SJSA1 (cell line): Measurements from ENCODE around the gene PTPRU. TPM values are rescaled to one million over a fixed set of nuclear protein-coding genes. Genes with fewer than 3 reads are reported as not detected.
A peak's percentile ranks its signal among the peaks of the same experiment; 100 is the strongest.
"Not testable (repeated sequence)": the region's sequence is repeated elsewhere in the genome, so short reads cannot be mapped to it uniquely, and the experiment has no call there.

Source experiments
- DNase-seq, 2 experiments: peaks; one replicate each; pipeline ENCODE4 v3.0.0-alpha.2; 2015 to 2020; ENCODE audit warnings: low spot score in 2 of 2, low read depth in 1 of 2
- H3K27ac ChIP-seq: fragments of 250-450 bp; sonication (Bioruptor Pico); 2 replicates; pipeline ENCODE4 v1.5.1; 2020; ENCODE audit warnings: mild to moderate bottlenecking, moderate library complexity
- H3K27me3 ChIP-seq: fragments of 250-450 bp; sonication (Bioruptor Pico); replicated peaks from 2 replicates; pipeline ENCODE4 v1.5.1; 2020; ENCODE audit warnings: mild to moderate bottlenecking, moderate library complexity
- H3K36me3 ChIP-seq: fragments of 250-450 bp; sonication (Bioruptor Pico); 2 replicates; pipeline ENCODE4 v1.5.1; 2020; ENCODE audit warnings: mild to moderate bottlenecking
- H3K4me1 ChIP-seq: fragments of 250-450 bp; sonication (Bioruptor Pico); replicated peaks from 2 replicates; pipeline ENCODE4 v1.6.1; 2021; ENCODE audit warnings: mild to moderate bottlenecking
- H3K4me3 ChIP-seq: fragments of 250-450 bp; sonication (Bioruptor Pico); 2 replicates; pipeline ENCODE4 v1.5.1; 2020; ENCODE audit warnings: mild to moderate bottlenecking
- H3K9me3 ChIP-seq: fragments of 250-450 bp; sonication (Bioruptor Pico); replicated peaks from 2 replicates; pipeline ENCODE4 v1.5.1; 2020; ENCODE audit warnings: mild to moderate bottlenecking
- total RNA-seq: library from RNA; depleted of rRNA; stranded (reverse); fragments of >200 nt; shearing (Covaris generic); gene quantifications from 2 replicates; pipeline ENCODE4 v1.2.3, GENCODE V29; 2014

The PTPRU gene
- total RNA-seq, 1 experiment from 2014 or later = 16.8 TPM

DNA sequence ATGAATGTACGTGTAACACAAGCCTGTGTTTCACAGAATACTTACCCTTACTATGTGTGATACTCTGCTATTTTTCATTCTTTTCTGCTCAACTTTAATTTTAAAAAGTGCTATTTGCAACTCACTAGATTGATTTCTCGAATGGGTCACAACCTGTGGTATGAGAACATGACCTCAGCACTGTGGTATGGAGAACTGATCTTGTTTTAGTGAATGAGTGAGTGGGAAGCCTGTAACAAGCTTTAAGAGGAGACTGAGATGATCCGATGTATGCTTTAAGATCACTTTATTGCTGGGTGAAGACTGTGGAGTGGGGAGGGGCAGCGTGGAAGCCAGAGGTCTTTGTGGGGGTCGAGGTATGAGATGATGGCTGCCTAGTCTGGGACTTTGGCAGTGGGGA, 27.1 kb upstream of the PTPRU start:
- Histone ChIP-seq H3K36me3 (peaks cover 41% of the 10 kb centered on the region), H3K27ac (no peak overlapping the region), H3K4me1 (no peaks in the 10 kb centered on the region), H3K4me3 (no peak overlapping the region), H3K27me3 (no peaks in the 10 kb centered on the region), H3K9me3 (no peaks in the 10 kb centered on the region)
- DNase-seq = no peak

DNA sequence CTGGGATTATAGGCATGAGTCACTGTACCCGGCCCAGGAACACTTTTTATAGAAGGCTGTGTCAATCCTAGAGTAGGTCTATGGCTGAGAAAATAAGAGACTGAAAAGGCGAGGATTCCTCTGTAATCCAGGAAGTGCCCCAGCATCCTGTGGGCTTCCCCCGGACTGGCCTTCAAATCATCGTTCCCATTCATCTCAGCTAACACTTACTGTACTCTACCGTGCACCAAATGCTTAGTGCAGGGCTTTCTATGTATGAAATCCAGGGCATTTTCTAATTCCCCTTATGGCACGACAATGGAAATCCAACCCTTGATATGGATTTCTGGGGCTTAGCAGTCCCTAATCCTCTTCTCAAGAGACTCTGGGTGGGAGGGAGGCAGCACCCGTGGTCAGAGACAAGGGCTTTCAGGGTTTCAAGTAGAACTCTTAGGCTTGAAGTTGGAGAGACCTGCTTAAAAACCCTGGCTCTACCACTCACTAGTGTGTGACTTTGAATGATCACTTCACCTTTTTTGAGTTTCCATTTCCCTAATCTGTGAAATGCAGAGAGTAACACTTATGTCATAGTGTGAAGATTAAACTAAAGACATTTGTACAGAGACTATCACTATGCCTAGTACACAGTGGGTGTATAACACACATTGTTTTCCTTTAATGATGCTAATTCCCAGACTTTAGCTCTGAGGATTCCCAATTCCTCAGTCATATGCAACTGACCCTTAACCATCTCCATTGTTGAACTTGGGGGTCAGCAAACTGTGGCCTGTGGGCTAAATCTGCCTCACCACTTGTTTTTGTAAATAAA, 25.8 kb upstream of the PTPRU start:
- DNase-seq = no peak
- Histone ChIP-seq H3K9me3 (no peaks in the 10 kb centered on the region), H3K27me3 (no peaks in the 10 kb centered on the region), H3K27ac (no peak overlapping the region), H3K4me1 (no peaks in the 10 kb centered on the region), H3K4me3 (no peak overlapping the region), H3K36me3 (peaks cover 47% of the 10 kb centered on the region)

DNA sequence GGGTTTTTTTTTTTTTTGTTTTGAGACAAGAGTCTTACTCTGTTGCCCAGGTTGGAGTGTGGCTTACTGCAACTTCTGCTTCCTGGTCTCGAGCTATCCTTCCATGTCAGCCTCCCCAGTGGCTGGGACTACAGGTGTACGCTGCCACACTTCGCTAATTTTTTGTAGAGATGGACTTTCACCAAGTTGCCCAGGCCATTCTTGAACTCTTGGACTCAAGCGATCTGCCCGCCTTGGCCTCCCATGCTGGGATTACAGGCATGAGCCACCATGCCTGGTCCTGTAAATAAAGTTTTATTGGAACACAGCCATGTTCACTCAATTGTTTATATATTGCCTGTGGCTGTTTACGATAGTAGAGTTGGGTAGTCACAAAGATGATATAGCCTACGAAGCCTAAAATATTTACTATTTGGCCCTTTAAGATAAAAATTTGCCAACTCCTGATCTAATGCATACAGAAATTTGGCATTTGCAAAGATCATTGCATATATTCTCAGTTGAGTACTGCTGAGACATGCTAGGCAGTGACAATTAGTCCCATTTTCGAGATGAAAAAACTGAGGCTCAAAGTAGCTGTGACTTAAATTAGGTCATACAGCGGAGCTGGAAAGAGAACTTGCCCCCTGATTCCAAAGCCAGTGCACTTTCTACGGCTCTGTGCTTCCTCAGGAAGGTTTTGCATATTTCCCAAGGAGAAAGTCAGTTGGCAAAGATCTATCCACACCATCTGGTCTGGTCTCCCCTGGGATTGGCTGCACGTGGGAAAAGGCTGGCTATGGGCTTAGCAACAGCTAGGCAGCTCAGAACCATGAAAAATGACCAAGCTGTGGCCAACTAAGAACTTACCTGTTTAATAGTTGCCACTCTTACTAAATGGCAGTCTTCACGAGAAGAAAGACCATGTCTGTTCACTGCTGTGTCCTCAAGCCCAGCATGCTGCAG, 25.0 kb upstream of the PTPRU start:
- Histone ChIP-seq H3K9me3 (no peaks in the 10 kb centered on the region), H3K27me3 (no peaks in the 10 kb centered on the region), H3K4me1 (no peaks in the 10 kb centered on the region), H3K4me3 (no peak overlapping the region), H3K27ac (no peak overlapping the region), H3K36me3 (peaks cover 52% of the 10 kb centered on the region)
- no peak for DNase-seq

DNA sequence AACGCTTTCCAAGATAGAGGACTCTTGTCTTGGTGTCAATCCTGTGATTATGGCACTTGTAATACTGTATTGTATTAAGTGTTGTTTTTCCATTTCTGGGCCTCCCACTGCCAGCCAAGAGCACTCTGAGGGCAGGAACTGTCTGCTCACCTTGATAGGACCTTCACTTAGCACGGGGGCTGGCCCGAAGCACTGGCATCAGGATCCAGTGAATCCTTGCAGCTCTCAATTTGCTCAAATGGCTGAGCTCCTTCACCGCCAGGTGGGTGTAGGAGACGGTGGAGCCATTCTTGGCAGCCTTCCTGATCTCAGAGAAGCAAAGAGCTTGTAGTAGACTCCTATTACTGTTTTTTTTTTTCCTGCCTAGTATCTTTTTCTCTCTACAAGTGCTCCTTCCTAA, 23.3 kb upstream of the PTPRU start:
- Histone ChIP-seq H3K27me3 (no peaks in the 10 kb centered on the region), H3K36me3 (peaks cover 47% of the 10 kb centered on the region), H3K27ac (no peak overlapping the region), H3K9me3 (no peaks in the 10 kb centered on the region), H3K4me1 (no peaks in the 10 kb centered on the region), H3K4me3 (no peak overlapping the region)
- DNase-seq = no peak

DNA sequence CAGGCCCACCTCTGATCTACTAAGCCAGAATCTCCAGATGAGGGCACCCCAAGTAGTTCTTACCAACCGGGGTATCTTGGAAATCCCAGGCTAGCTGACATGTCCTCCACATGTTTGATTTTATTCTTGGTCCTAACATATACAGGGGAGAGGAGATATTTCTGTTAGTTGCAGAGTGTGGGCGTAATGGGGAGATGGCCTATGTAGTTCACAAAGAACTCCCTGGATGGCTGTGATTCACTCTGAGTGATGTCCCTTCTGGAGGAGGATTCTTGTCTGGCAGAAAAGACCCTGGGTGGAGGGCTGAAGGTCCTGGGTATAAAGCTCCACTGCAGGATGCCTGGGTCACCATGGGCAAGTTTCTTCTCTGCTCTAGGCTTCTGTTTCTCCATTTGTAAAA, 18.7 kb upstream of the PTPRU start:
- Histone ChIP-seq H3K27me3 (no peaks in the 10 kb centered on the region), H3K27ac (no peak overlapping the region)
- no peak for DNase-seq

DNA sequence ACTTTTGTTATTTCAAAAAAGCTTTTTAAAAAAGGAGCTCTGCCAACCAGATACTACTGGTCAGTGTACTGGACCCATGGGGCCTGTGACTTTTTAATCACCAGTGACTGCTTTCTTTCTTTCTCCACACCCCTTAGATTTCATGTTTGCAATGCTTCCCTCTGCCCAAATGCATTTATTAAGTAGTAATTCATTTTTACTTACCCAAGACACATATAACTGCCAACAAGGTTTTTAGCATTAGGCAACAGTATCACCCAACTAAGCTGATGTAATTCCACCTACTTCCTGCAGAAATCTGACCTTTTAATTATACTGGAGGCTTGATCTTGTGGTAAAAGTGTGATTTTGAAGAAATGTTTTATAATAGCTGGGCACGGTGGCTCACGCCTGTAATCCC, 18.1 kb upstream of the PTPRU start:
- H3K36me3 ChIP-seq = peaks cover 27% of the 10 kb centered on the region
- no peaks in the 10 kb centered on the region for H3K9me3 ChIP-seq
- H3K27ac ChIP-seq = no peak overlapping the region
- no peaks in the 10 kb centered on the region for H3K27me3 ChIP-seq
- H3K4me3 ChIP-seq = no peak overlapping the region
- DNase-seq = no peak
- H3K4me1 ChIP-seq = no peaks in the 10 kb centered on the region

More for the DNA sequence above, 18.7 kb upstream of the PTPRU start:
- Histone ChIP-seq H3K9me3 (no peaks in the 10 kb centered on the region), H3K4me1 (no peaks in the 10 kb centered on the region), H3K4me3 (no peak overlapping the region), H3K36me3 (peaks cover 32% of the 10 kb centered on the region)

DNA sequence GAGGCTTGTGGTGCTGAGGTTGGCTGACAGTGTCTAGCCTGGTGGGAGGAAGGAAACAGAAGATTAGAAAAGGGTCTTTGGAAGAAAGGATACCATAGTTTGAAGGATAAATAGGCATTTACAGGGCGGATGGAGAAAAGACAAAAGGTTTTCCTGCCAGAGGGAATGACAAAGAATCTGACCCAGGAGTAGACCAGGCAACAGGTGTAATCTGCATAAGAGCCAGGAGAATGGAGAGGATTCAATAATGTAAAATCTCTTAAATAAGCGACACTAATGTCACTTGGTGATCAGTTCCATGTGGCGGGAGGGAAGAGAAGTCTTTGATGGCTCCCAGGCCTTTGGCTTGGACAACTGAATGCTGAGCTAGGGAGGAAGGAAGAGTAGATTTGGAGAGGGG, 15.0 kb upstream of the PTPRU start:
- no peak for DNase-seq
- Histone ChIP-seq H3K27me3 (no peaks in the 10 kb centered on the region), H3K9me3 (no peaks in the 10 kb centered on the region), H3K4me1 (no peaks in the 10 kb centered on the region), H3K27ac (no peak overlapping the region), H3K36me3 (peaks cover 9% of the 10 kb centered on the region; the same call in 1 of the 2 replicates), H3K4me3 (no peak overlapping the region)

DNA sequence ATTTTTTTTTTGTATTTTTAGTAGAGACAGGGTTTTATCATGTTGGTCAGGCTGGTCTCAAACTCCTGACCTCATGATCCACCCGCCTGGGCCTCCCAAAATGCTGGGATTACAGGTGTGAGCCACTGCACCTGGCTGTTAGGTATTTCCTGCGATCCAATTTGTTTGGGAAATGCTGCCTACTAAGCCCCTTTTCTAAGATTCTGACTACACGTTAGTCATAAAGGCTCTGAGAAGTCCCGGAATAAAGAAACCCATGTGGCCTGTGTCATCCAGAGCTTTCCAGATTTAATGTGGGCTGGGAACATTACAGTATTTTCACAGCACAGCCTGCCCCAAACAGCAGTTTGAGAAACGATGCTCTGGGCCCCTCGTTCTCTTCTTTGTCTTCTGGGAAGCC, 14.1 kb upstream of the PTPRU start:
- H3K4me1 ChIP-seq, H3K36me3 ChIP-seq, H3K4me3 ChIP-seq, H3K27me3 ChIP-seq, H3K9me3 ChIP-seq, H3K27ac ChIP-seq, DNase-seq: not testable (repeated sequence)

DNA sequence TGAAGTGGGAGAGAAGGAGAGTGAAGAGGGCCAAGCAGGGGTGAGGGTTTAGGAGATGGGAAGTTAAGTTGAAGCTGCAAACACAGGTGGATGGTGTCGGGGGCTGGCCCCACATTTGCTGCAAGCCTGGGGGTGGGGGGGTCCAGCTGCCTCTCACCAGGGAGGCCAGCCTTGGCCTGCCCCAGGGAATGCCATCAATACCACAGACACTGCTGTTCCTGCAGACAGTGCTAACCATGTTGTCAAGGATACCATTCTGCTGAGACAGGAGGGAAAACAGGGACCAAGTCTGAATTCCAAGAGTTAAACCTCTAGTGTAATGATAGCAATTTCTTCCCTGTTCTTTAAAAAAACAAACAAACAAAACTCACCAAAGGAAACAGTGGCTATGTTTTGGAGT, 13.6 kb upstream of the PTPRU start:
- H3K9me3 ChIP-seq = no peaks in the 10 kb centered on the region
- H3K27ac ChIP-seq = no peak overlapping the region
- H3K4me1 ChIP-seq = no peaks in the 10 kb centered on the region
- H3K27me3 ChIP-seq = no peaks in the 10 kb centered on the region
- DNase-seq = no peak
- H3K36me3 ChIP-seq = 0 out of 2 replicates have a peak, but pooled peaks cover 9% of the 10 kb centered on the region
- no peak overlapping the region for H3K4me3 ChIP-seq

DNA sequence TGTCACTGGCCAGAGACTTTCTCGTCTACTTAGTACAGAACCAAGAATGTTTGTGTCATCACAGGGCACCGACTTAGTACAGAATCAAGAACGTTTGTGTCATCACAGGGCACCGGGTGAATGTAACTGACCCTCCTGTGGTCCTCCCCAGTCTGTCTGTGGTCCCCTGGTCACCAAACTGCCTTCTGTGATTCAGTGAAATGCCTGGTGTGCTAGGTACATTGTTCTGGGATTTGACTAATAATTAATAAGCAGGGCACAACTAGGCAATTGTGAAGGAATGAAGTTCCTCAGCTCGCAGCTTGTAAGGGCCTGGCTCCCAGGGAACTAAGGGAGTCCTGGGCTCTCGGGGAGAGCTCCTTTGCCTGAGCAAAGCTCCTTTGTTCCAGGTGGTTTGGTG, 12.8 kb upstream of the PTPRU start:
- Histone ChIP-seq H3K36me3 (0 out of 2 replicates have a peak, but pooled peaks cover 9% of the 10 kb centered on the region), H3K4me3 (no peak overlapping the region), H3K4me1 (no peaks in the 10 kb centered on the region), H3K27me3 (no peaks in the 10 kb centered on the region), H3K27ac (no peak overlapping the region), H3K9me3 (no peaks in the 10 kb centered on the region)
- no peak for DNase-seq

DNA sequence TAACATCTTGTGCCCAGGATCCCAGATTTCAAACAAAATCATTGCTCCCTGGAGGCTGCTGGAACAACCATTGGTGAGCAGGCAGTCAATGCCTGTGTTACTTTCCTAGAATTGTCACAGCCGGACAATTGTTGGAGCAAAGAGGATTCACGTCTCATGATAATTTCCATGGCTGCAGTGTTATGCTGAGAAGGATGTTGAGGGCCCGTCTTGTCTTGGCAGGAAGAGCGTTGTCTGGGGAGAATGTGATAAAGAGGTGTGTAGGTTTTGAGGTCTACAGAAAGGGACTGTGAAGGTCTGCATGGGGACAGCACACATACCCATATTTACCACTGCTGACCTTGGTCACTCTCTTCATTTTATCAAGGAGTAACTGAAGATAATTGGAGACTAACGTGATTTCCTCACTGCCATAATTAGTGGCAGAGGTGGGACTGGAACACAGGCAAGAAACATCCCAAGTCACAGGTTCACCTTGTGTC, 11.9 kb upstream of the PTPRU start:
- Histone ChIP-seq H3K27me3 (no peaks in the 10 kb centered on the region), H3K27ac (no peak overlapping the region), H3K36me3 (0 out of 2 replicates have a peak, but pooled peaks cover 9% of the 10 kb centered on the region), H3K4me1 (peaks cover 1% of the 10 kb centered on the region; the same call in 1 of the 2 replicates), H3K9me3 (no peaks in the 10 kb centered on the region), H3K4me3 (no peak overlapping the region)
- DNase-seq = no peak

DNA sequence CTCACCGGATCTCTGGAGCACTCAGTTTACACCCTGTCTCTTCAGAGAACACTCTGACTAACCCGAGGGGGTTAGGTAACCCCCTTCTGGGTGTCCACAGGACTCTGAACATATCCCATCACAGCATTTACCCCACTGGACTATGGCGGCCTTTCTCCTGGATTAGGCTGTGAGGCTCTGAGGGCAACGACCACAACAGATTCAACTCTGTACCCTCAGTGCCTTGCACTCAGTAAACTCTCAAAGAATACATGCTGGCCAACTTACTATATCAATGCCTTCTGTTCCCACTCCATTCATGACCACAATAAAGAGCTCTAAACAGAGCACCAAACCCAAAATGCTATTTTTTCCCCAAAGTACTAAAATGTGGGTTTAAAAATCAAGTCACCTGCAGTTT, 11.0 kb upstream of the PTPRU start:
- no peaks in the 10 kb centered on the region for H3K27me3 ChIP-seq
- peaks cover 9% of the 10 kb centered on the region for H3K4me1 ChIP-seq
- no peaks in the 10 kb centered on the region for H3K9me3 ChIP-seq
- 0 out of 2 replicates have a peak, but pooled peaks cover 9% of the 10 kb centered on the region for H3K36me3 ChIP-seq
- H3K27ac ChIP-seq = no peak overlapping the region
- DNase-seq = no peak
- no peak overlapping the region for H3K4me3 ChIP-seq

DNA sequence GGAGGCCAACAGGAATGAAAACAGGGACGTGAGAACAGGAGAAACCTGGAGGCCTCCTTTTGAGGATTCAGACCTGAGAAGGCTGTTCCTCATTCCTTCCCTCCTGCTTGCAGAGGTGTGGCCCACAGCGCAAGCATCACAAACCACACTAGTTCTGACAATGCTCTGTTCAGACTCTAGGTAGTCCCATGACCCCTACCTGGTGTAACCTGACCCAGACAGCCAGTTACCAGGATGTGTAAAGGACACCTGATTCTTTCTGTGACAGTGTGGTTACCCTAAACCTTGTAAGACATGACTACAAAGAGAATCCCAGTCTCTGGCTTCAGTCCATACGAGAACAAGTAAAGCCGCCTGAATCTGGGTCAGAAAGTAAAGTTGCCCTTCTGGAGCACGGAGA, 8.8 kb upstream of the PTPRU start:
- Histone ChIP-seq H3K9me3 (no peaks in the 10 kb centered on the region), H3K4me3 (no peak overlapping the region), H3K4me1 (peaks cover 13% of the 10 kb centered on the region), H3K36me3 (0 out of 2 replicates have a peak, but pooled peaks cover 12% of the 10 kb centered on the region), H3K27ac (no peak overlapping the region), H3K27me3 (no peaks in the 10 kb centered on the region)
- no peak for DNase-seq

DNA sequence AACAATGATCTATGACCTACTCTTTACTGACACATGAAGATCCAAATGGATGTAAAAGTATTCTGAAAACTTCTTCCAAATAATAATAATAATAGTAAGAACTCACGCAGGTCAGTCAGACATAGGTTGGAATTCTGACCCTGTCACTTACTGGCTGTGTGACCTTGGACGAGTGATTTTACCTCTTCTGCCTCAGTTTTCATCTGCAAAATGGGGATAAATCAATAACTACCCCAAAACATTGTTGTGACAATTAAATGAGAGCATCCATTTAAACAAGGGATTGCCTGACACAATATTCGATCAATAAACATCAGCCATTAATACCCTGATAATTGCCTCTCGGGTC, 6.1 kb upstream of the PTPRU start:
- Histone ChIP-seq H3K27ac (no peak overlapping the region), H3K4me1 (peaks cover 13% of the 10 kb centered on the region), H3K27me3 (no peaks in the 10 kb centered on the region)

More for the DNA sequence above, 6.1 kb upstream of the PTPRU start:
- DNase-seq = no peak
- 0 out of 2 replicates have a peak, but pooled peaks cover 6% of the 10 kb centered on the region for H3K36me3 ChIP-seq
- H3K9me3 ChIP-seq = no peaks in the 10 kb centered on the region
- peak overlapping the region; percentile 72 for H3K4me3 ChIP-seq
